ENCODE data around the gene DGKD. TPM values are rescaled to one million over a fixed set of nuclear protein-coding genes. Genes with fewer than 3 reads are reported as not detected.
A peak's percentile ranks its signal among the peaks of the same experiment; 100 is the strongest.

DGKD gene
- total RNA-seq, 1 donor from 2014 or later, result 17.7 TPM

DNA sequence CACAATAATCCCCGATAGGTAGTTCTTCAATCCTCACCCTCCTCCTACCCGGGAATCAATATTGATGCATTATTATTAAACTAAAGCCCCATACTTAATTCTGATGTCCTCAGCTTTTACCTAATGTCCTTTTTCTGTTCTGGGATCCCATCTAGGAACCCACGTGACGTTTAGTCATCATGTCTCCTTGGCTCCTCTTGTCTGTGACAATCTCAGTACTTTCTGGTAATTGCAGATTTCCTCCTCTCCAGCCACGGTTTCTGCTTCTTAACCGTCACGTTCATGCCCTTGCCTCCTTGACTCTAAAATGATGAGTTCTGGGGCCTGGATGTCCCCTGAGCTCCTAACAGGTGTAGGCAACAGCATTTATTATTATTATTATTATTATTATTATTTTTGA lies 2.9 kb upstream of the DGKD start:
- FAIRE-seq (no peak), DNase-seq (ENCODE audit: low read depth) (peak; percentile 10)
- peaks cover 6% of the 10 kb centered on the region for H3K27me3 Mint-ChIP-seq (ENCODE audit: low read depth, unreplicated experiment)
- H3K4me3 Mint-ChIP-seq (ENCODE audit: unreplicated experiment), result no peak overlapping the region
- Histone ChIP-seq H3K9me3 (ENCODE audit: insufficient read depth, low read depth, low read length) (no peaks in the 10 kb centered on the region), H3K4me2 (ENCODE audit: low read length) (peak overlapping the region; percentile 71), H3K4me3 (ENCODE audit: insufficient read depth, low read depth, low read length) (peak overlapping the region; percentile 32), H3K79me2 (ENCODE audit: insufficient read depth, low read length) (peaks cover 16% of the 10 kb centered on the region), H3K27me3 (ENCODE audit: insufficient read depth, low read length) (no peaks in the 10 kb centered on the region), H4K20me1 (ENCODE audit: insufficient read depth, low read length) (peaks cover 15% of the 10 kb centered on the region), H3K27ac (ENCODE audit: low read depth, low read length) (peak overlapping the region; percentile 67), H3K36me3 (ENCODE audit: insufficient read depth, low read length) (no peaks in the 10 kb centered on the region), H2AFZ (ENCODE audit: low read depth, low read length) (no peak overlapping the region), H3K9ac (ENCODE audit: low read length) (peak overlapping the region; percentile 29), H3K4me1 (ENCODE audit: insufficient read depth, low read length) (peaks cover 30% of the 10 kb centered on the region)
- peak overlapping the region; percentile 66 for H3K27ac Mint-ChIP-seq (ENCODE audit: unreplicated experiment)
- peaks cover 5% of the 10 kb centered on the region for H3K36me3 Mint-ChIP-seq (ENCODE audit: low read depth, unreplicated experiment)
- no peak for TF ChIP-seq EZH2 (IDR thresholded peaks at IDR 0.05; ENCODE audit: insufficient read depth, low read length)
- no peak for TF ChIP-seq CTCF (IDR thresholded peaks at IDR 0.05; ENCODE audit: insufficient read depth, low read depth, low read length)
- H3K9me3 Mint-ChIP-seq (ENCODE audit: unreplicated experiment), result peaks cover 6% of the 10 kb centered on the region
- peaks cover 27% of the 10 kb centered on the region for H3K4me1 Mint-ChIP-seq (ENCODE audit: low read depth, unreplicated experiment)

DNA sequence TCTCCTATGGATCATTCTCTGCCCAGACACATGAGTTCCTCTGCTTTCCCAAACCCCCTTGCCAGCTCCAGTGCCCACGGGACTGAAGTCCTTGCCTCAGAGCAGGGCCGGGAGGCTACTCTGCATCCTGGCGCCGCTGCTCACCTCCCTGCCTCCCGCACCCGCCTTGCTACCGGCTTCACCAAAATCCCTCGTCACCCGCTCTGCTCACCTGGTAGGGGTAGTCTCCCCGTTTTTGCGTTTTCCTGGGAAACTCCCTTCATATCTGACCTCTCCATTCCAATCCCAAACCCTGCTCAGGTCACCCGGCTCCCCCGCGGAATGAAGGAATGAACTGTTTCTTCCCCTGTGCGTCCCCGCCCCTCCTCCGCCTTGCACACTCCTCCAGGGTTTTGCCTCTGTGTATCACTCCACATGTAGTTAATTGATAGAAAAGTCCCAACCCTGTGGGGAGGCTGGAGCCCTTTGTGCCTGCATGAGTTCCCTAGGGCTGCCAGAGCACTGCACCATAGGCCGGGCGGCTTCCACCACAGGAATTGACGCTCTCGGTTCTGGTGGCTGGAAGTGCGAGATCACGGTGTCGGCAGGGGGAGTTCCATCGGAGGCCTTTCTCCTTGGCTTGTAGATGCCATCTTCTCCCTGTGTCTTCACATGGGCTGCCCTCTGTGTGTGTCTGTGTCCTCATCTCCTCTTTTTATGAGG lies 2.0 kb upstream of the DGKD start:
- Mint-ChIP-seq H3K4me1 (ENCODE audit: low read depth, unreplicated experiment) (peaks cover 29% of the 10 kb centered on the region), H3K4me3 (ENCODE audit: unreplicated experiment) (peak overlapping the region; percentile 51)

More for the DNA sequence above, 2.0 kb upstream of the DGKD start:
- H3K36me3 ChIP-seq (ENCODE audit: insufficient read depth, low read length), result no peaks in the 10 kb centered on the region
- no peaks in the 10 kb centered on the region for H3K9me3 ChIP-seq (ENCODE audit: insufficient read depth, low read depth, low read length)
- H3K27ac ChIP-seq (ENCODE audit: low read depth, low read length), result no peak overlapping the region
- H3K4me2 ChIP-seq (ENCODE audit: low read length), result no peak overlapping the region
- DNase-seq (ENCODE audit: low read depth) (no peak), FAIRE-seq (no peak)
- H3K27me3 ChIP-seq (ENCODE audit: insufficient read depth, low read length), result no peaks in the 10 kb centered on the region
- Mint-ChIP-seq H3K27ac (ENCODE audit: unreplicated experiment) (no peak overlapping the region), H3K36me3 (ENCODE audit: low read depth, unreplicated experiment) (peaks cover 5% of the 10 kb centered on the region), H3K9me3 (ENCODE audit: unreplicated experiment) (peaks cover 6% of the 10 kb centered on the region), H3K27me3 (ENCODE audit: low read depth, unreplicated experiment) (peaks cover 6% of the 10 kb centered on the region)
- peaks cover 23% of the 10 kb centered on the region for H4K20me1 ChIP-seq (ENCODE audit: insufficient read depth, low read length)
- peaks cover 25% of the 10 kb centered on the region for H3K79me2 ChIP-seq (ENCODE audit: insufficient read depth, low read length)
- H3K4me1 ChIP-seq (ENCODE audit: insufficient read depth, low read length), result peaks cover 30% of the 10 kb centered on the region
- H2AFZ ChIP-seq (ENCODE audit: low read depth, low read length), result no peak overlapping the region
- no peak overlapping the region for H3K4me3 ChIP-seq (ENCODE audit: insufficient read depth, low read depth, low read length)
- no peak overlapping the region for H3K9ac ChIP-seq (ENCODE audit: low read length)
- TF ChIP-seq EZH2 (IDR thresholded peaks at IDR 0.05; ENCODE audit: insufficient read depth, low read length) (no peak), CTCF (IDR thresholded peaks at IDR 0.05; ENCODE audit: insufficient read depth, low read depth, low read length) (no peak)
